K562 (cell line): ENCODE measurements around the gene BIRC6. TPM values are rescaled to one million over a fixed set of nuclear protein-coding genes. Genes with fewer than 3 reads are reported as not detected.
A peak's percentile ranks its signal among the peaks of the same experiment; 100 is the strongest.

Source experiments
- ATAC-seq: fragments of 200-7000 bp; cut with Tn5 transposase; 3 replicates; pipeline ENCODE4 v1.9.1; 2020; ENCODE audit warnings: moderate library complexity
- BruUV-seq: library from RNA; stranded (reverse); fragments of 400-500 nt; replicated peaks from 2 replicates; lab custom pipeline; 2021; lab: Mats Ljungman, UMichigan
- CTCF ChIA-PET: fragments of 300-600 bp; formaldehyde crosslinking; extraction: SDS; loops from one replicate; lab custom pipeline; 2021; ENCODE audit warnings: low intra/inter-chr PET ratio; lab: Yijun Ruan, JAX
- POLR2A ChIA-PET: fragments of 300-600, 350-650 bp; sonication (Branson Sonifier 250); formaldehyde crosslinking; extraction: SDS; loops from one replicate; lab custom pipeline; 2021; ENCODE audit warnings: antibody characterized with exemption, inconsistent platforms; lab: Yijun Ruan, JAX
- DNase-seq, 4 experiments: peaks; one replicate each; pipeline versions ENCODE4 v3.0.0 to v3.0.0-alpha.2; 2011 to 2018; ENCODE audit warnings: low spot score in 3 of 4, mixed read lengths in 3 of 4; ENCODE audit errors: extremely low read depth in 1 of 4
- FAIRE-seq: peaks from 2 replicates; lab custom pipeline; 2011; peaks lifted over from hg19 to GRCh38; lab: Jason Lieb, UNC
- H2AFZ ChIP-seq: 2 replicates; pipeline ENCODE4 v1.6.0; 2011; ENCODE audit warnings: low read depth, low read length, control low read depth, inconsistent platforms
- H3K27ac ChIP-seq: fragments of 200-600 bp; 3 replicates; pipeline ENCODE4 v1.8.0; 2011; ENCODE audit warnings: low read depth, mild to moderate bottlenecking, control low read depth, inconsistent platforms, low read length, moderate library complexity, mixed read lengths; ENCODE audit errors: extremely low read depth
- H3K27me3 ChIP-seq, 2 experiments: fragments of 300-600 bp in 1 of 2; 2 replicates in 1 of 2; 3 replicates in 1 of 2; pipeline versions ENCODE4 v1.6.0 to v1.8.0; 2011; ENCODE audit warnings: inconsistent platforms in 2 of 2, low read length in 2 of 2, mild to moderate bottlenecking in 1 of 2, mixed read lengths in 1 of 2, moderate library complexity in 1 of 2; ENCODE audit not compliant: control insufficient read depth in 2 of 2, insufficient read depth in 2 of 2
- H3K36me3 ChIP-seq: fragments of 300-600 bp; 3 replicates; pipeline ENCODE4 v1.8.0; 2011; ENCODE audit warnings: mild to moderate bottlenecking, low read length, inconsistent platforms; ENCODE audit not compliant: control insufficient read depth, insufficient read depth
- H3K4me1 ChIP-seq, 2 experiments: fragments of 200-600 bp in 1 of 2; replicated peaks in 1 of 2; 2 replicates in 1 of 2; 3 replicates in 1 of 2; pipeline versions ENCODE4 v1.5.1 to v1.8.0; 2011; ENCODE audit warnings: inconsistent platforms in 2 of 2, low read length in 2 of 2, mild to moderate bottlenecking in 1 of 2, mixed read lengths in 1 of 2, moderate library complexity in 1 of 2; ENCODE audit not compliant: control insufficient read depth in 2 of 2, insufficient read depth in 2 of 2
- H3K4me2 ChIP-seq: 2 replicates; pipeline ENCODE4 v1.6.1; 2011; ENCODE audit warnings: low read length, control low read depth, inconsistent platforms, mixed read lengths; ENCODE audit not compliant: insufficient read depth
- H3K4me3 ChIP-seq: fragments of 200-600 bp; sonication (generic), shearing (Covaris generic); 2 replicates; pipeline ENCODE4 v1.5.1; 2016; ENCODE audit warnings: control low read depth, inconsistent platforms
- H3K79me2 ChIP-seq: fragments of 200-600 bp; 3 replicates; pipeline ENCODE4 v1.8.0; 2011; ENCODE audit warnings: low read length, inconsistent platforms; ENCODE audit not compliant: control insufficient read depth, insufficient read depth
- H3K9ac ChIP-seq, 2 experiments: 2 replicates each; pipeline versions ENCODE4 v1.6.0 to v1.6.1; 2011; ENCODE audit warnings: low read depth in 2 of 2, low read length in 2 of 2, control low read depth in 1 of 2, inconsistent platforms in 1 of 2, mild to moderate bottlenecking in 1 of 2, mixed read lengths in 1 of 2; ENCODE audit not compliant: insufficient read depth in 1 of 2
- H3K9me1 ChIP-seq: one replicate; pipeline ENCODE4 v1.6.0; 2011; ENCODE audit warnings: inconsistent platforms, mild to moderate bottlenecking, low read length, moderate library complexity; ENCODE audit not compliant: control insufficient read depth, insufficient read depth
- H3K9me3 ChIP-seq: replicated peaks from 2 replicates; pipeline ENCODE4 v1.5.1; 2011; ENCODE audit warnings: low read depth, low read length, inconsistent platforms; ENCODE audit not compliant: control insufficient read depth, insufficient read depth
- H4K20me1 ChIP-seq: replicated peaks from 2 replicates; pipeline ENCODE4 v1.6.1; 2011; ENCODE audit warnings: low read length, inconsistent platforms, mixed read lengths; ENCODE audit not compliant: control insufficient read depth, insufficient read depth
- ASH1L ChIP-seq: fragments of 450-650 bp; IDR thresholded peaks from 2 replicates; pipeline ENCODE4 v1.6.1; 2018; ENCODE audit warnings: borderline replicate concordance, mild to moderate bottlenecking, low read depth; ENCODE audit not compliant: partially characterized antibody
- BRD4 ChIP-seq: fragments of 200-600 bp; sonication (generic); IDR thresholded peaks from 2 replicates; pipeline ENCODE4 v1.6.1; 2017; ENCODE audit warnings: inconsistent platforms
- C11orf30 ChIP-seq: fragments of 450-650 bp; IDR thresholded peaks from 2 replicates; pipeline ENCODE4 v1.6.1; 2016; ENCODE audit warnings: low read depth, mild to moderate bottlenecking
- CBFA2T3 ChIP-seq: fragments of 450-650 bp; IDR thresholded peaks from 2 replicates; pipeline ENCODE4 v1.6.1; 2017
- CREB5 ChIP-seq: fragments of 250-450 bp; sonication (Bioruptor Pico); IDR thresholded peaks from 2 replicates; pipeline ENCODE4 v1.5.0; 2020; ENCODE audit warnings: mild to moderate bottlenecking
- CUX1 ChIP-seq: fragments of 200-800 bp; sonication (Bioruptor generic); IDR thresholded peaks from 2 replicates; pipeline ENCODE4 v1.6.1; 2016; ENCODE audit warnings: missing genetic modification characterization, missing compliant biosample characterization
- EHMT2 ChIP-seq: fragments of 450-650 bp; IDR thresholded peaks from 2 replicates; pipeline ENCODE4 v1.6.1; 2018; ENCODE audit warnings: antibody characterized with exemption
- ELF4 ChIP-seq: fragments of 450-650 bp; formaldehyde crosslinking; IDR thresholded peaks from 2 replicates; pipeline ENCODE4 v1.4.0; 2022; ENCODE audit warnings: missing genetic modification characterization
- JUNB ChIP-seq: fragments of 450-650 bp; formaldehyde crosslinking; conservative IDR thresholded peaks from 2 replicates; pipeline ENCODE4 v1.4.0; 2020; ENCODE audit warnings: mild to moderate bottlenecking
- MAFG ChIP-seq: fragments of 450-650 bp; conservative IDR thresholded peaks from 2 replicates; pipeline ENCODE4 v1.6.1; 2016; ENCODE audit warnings: missing genetic modification characterization, missing compliant biosample characterization
- MEF2A ChIP-seq: IDR thresholded peaks from 2 replicates; pipeline ENCODE4 v1.6.1; 2011; ENCODE audit warnings: low read depth, mild to moderate bottlenecking, low read length, moderate library complexity; ENCODE audit not compliant: control insufficient read depth
- NUFIP1 ChIP-seq: fragments of 450-650 bp; IDR thresholded peaks from 2 replicates; pipeline ENCODE4 v1.6.1; 2018; ENCODE audit not compliant: partially characterized antibody
- ZBTB1 ChIP-seq: sonication (generic); formaldehyde crosslinking; IDR thresholded peaks from 2 replicates; pipeline ENCODE4 v1.8.1; 2023; ENCODE audit warnings: missing genetic modification reagents, low read depth, mild to moderate bottlenecking, borderline replicate concordance
- ZEB2 ChIP-seq: fragments of 450-650 bp; IDR thresholded peaks from 2 replicates; pipeline ENCODE4 v1.6.1; 2016
- ZNF354B ChIP-seq: fragments of 250-450 bp; sonication (Bioruptor Pico); IDR thresholded peaks from 2 replicates; pipeline ENCODE4 v1.4.0; 2020
- ZNF384 ChIP-seq: IDR thresholded peaks from 2 replicates; pipeline ENCODE4 v1.6.1; 2012; ENCODE audit warnings: low read depth, low read length, improper control_type of control experiment
- ZNF436 ChIP-seq: fragments of 250-450, 450-650 bp; sonication (Bioruptor Pico); formaldehyde crosslinking; IDR thresholded peaks from 2 replicates; pipeline ENCODE4 v1.7.0; 2020; ENCODE audit warnings: mild to moderate bottlenecking
- WGBS: fragments of 100-300 bp; shearing (Covaris generic); methylation state at CpG from one replicate; pipeline ENCODE4 v1.1.6; 2016; ENCODE audit warnings: low coverage, mixed read lengths; ENCODE audit not compliant: insufficient coverage; ENCODE audit errors: missing lambda C conversion rate; 5-methylcytosine and 5-hydroxymethylcytosine counted together
- in situ Hi-C: fragments of 300-500 bp; cut with MboI; formaldehyde crosslinking; loops from 4 replicates; pipeline ENCODE4 v1.15.0; 2018; ENCODE audit warnings: inconsistent platforms, mixed read lengths
- intact Hi-C: fragments of 100-400 bp; cut with micrococcal nuclease; formaldehyde crosslinking; loops from 2 replicates; pipeline ENCODE4 v1.14.2; 2022
- polyA plus RNA-seq, 8 experiments: library from polyadenylated mRNA; depleted of rRNA in 4 of 8; stranded (reverse) in 5 of 8; unstranded in 3 of 8; fragments of >200 nt; fragmentation: Nextera tagmentation in 2 of 8; fragmentation: Illumina TruSeq in 1 of 8; extraction: Ambion mirVana in 2 of 8; extraction: Trizol in 1 of 8; gene quantifications; 2 replicates each; pipeline versions ENCODE4 v1.2.1 to v1.2.3, GENCODE V29; 2011 to 2014; ENCODE audit warnings: inconsistent platforms in 1 of 8, missing spikeins in 1 of 8
- total RNA-seq, 7 experiments: library from RNA; depleted of rRNA in 6 of 7; stranded (reverse); fragments of >200 nt in 6 of 7; fragmentation: Illumina TruSeq in 2 of 7; extraction: Trizol in 2 of 7; gene quantifications; 2 replicates each; pipeline versions ENCODE4 v1.2.1 to v1.2.3, GENCODE V29; 2011 to 2021; ENCODE audit warnings: low replicate concordance in 1 of 7

BIRC6 gene
- total and polyA plus RNA-seq, 9 of the 15 experiments (the other 6 are each of a cell fraction or from before 2014, with no cell fraction given) = 18.8 to 110 (median 49.8) TPM

GRCh38 chr2:32453242-32454062, 96.6 kb downstream of the BIRC6 start (continued):
- TF ChIP-seq ZNF384 (no peak), ASH1L (no peak), MEF2A (no peak), ZNF354B (CRISPR knock-in tag) (no peak), ZBTB1 (CRISPR knock-in tag) (no peak), ZNF436 (no peak), EHMT2 (no peak)

GRCh38 chr2:32455816-32456215, 99.0 kb downstream of the BIRC6 start:
- CTCF ChIA-PET = no interaction called here
- no peak for TF ChIP-seq ELF4 (CRISPR knock-in tag)
- TF ChIP-seq BRD4 = no peak
- TF ChIP-seq CBFA2T3 = no peak
- no peak for TF ChIP-seq CUX1 (CRISPR knock-in tag)
- no peak for TF ChIP-seq CREB5 (CRISPR knock-in tag)
- TF ChIP-seq MAFG = peak; percentile 71
- TF ChIP-seq C11orf30 = peak; percentile 82
- no peak for TF ChIP-seq NUFIP1
- TF ChIP-seq ZEB2 = no peak
- no peak for TF ChIP-seq JUNB

More at GRCh38 chr2:32455816-32456215, 99.0 kb downstream of the BIRC6 start:
- Histone ChIP-seq H3K9me1 (no peaks in the 10 kb centered on the region), H3K9ac (no peak overlapping the region), H3K36me3 (peaks cover 17% of the 10 kb centered on the region), H3K4me2 (no peak overlapping the region), H4K20me1 (no peaks in the 10 kb centered on the region), H3K79me2 (peaks cover 10% of the 10 kb centered on the region; the same call in 2 of the 3 replicates), H3K27me3 (no peaks in the 10 kb centered on the region), H2AFZ (no peak overlapping the region), H3K4me3 (no peak overlapping the region), H3K4me1 (no peaks in the 10 kb centered on the region), H3K27ac (no peak overlapping the region), H3K9me3 (no peaks in the 10 kb centered on the region)
- in situ Hi-C loops = no loop called here
- POLR2A ChIA-PET = interaction anchor here (0.6 kb wide), 1 partner anchor 16 kb away, joined by 3 read pairs; no protein-coding TSS in a partner anchor
- FAIRE-seq = no peak
- DNase-seq = no peak
- intact Hi-C loops = no loop called here
- BruUV-seq = no TSS peak
- ATAC-seq = no peak
- WGBS = 100% methylated on average over 3 of the region's 3 CpGs
